HS-5 (cell line): ENCODE data around the gene SF3B2.

Source experiments
- DNase-seq: peaks from one replicate; pipeline ENCODE4 v3.0.0-alpha.2; 2012; ENCODE audit warnings: low read depth

The SF3B2 gene

DNA sequence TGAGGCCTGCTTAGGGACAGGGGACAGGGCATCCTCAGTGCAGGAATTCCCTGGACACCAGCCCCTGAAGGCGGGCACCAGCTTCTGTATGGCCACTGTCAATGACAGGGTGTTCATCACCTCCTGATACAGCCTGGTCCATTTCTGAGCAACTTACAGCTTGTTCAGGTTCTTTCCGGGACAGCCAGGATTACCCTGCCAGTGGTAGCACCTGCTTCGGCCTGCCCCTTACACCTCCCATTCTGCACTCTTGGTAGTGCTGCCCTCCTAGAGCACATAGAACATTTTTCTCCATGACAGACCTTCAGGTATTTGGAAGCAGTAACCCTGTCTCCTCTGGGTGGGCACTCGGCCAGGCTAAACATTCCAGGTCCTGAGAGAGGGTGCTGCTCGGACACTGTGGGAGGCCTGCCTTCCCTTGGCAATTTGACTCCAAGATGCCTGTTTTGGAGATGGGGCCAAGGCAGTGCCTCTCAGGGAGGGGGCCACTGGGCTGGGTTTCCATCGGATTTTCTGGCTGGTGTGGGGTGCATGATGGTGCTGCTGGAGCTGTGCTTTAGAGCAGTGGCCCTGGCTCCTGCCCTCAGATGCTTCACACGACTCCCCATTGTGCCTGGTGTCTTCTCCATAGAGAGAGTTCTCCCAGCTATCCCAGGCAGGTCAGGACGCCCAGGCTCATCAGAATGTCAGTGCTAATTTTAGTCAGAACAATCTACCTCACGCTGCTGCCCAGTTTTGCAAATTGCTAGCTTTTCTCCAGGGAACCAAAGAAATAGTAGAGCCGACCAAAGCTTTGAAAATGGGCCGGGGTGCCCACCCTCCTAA, 4.4 kb upstream of the SF3B2 start:
- DNase-seq: no peak

GRCh38 chr11:66048547-66049323, 3.4 kb upstream of the SF3B2 start, which contains the start of gene GAL3ST3:
Gene GAL3ST3 (minus strand): TSS chr11:66049161. CDS start chr11:66045415, 3,746 bp downstream.
- DNase-seq: no peak

DNA sequence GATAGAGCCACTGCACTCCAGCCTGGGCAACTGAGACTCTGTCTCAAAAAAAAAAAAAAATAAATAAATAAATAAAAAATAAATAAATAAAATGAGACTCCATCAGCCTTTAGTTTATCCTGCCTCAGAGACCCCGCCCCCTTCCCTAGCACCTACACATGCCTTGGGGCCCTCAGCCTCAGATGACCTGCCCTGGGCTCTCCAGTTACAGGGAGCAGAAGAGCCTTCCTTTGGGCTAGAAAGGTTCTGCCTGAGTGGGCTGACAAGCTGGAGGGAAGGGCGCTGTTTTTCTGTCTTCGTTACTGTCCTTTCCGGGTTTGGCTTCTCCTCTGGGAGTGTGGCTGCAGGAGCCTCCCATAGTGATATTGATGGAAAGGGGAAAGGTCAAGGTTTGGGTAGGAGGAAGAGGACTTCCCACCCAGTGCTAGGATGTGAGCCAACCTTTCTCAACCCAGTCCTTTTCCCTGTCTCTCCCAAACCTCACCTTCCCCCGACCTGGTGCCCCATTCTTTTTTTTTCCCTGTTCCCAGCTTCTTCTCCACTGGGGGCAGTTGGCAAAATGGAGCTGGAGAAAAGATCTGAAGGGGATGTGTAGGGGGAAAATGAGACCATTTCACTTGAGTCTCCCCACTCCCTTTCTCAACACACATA, 1.5 kb upstream of the SF3B2 start:
- DNase-seq: no peak

DNA sequence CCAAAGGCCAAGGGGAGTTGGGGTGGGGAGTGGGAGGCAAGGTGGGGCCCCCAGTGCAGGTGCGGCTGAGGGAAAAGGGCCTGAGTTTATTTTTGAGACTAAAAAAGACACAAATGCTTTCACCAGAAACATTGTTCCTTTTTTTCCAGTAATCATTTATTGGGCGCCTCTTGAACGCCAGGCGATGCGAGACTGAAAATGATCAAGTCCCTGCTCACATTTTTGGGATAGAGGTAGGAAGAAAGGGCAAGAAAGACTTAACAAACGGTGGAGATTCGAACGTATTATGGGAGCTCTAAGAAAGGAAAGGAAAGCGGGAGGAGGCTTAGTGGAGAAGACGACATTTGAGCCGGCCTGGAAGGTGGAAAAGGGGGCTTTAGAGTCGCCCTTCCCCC, 796 bp upstream of the SF3B2 start:
- DNase-seq: no peak

GRCh38 chr11:66052664-66052982, 459 bp downstream of the SF3B2 start:
- no peak for DNase-seq

GRCh38 chr11:66055021-66055420, 2.9 kb downstream of the SF3B2 start:
- no peak for DNase-seq

DNA sequence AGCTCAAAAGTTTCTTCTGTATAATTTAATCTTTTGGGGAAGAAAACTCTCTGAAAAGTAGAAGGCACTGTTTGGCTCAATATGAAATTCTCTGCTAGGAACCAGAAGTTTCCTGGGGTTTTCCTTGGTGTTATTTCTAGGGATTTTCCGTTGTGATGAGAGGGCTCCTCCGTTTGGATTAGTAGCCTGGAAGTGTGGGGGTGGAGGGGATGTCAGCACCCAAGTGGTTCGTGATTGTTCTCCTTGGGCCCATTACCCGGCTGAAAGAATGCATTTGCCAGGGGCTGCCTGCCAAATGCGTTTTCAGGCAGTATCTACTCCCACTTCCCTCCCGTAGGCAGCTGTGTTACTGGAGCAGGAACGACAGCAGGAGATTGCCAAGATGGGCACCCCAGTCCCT, 4.3 kb downstream of the SF3B2 start:
- DNase-seq: no peak

DNA sequence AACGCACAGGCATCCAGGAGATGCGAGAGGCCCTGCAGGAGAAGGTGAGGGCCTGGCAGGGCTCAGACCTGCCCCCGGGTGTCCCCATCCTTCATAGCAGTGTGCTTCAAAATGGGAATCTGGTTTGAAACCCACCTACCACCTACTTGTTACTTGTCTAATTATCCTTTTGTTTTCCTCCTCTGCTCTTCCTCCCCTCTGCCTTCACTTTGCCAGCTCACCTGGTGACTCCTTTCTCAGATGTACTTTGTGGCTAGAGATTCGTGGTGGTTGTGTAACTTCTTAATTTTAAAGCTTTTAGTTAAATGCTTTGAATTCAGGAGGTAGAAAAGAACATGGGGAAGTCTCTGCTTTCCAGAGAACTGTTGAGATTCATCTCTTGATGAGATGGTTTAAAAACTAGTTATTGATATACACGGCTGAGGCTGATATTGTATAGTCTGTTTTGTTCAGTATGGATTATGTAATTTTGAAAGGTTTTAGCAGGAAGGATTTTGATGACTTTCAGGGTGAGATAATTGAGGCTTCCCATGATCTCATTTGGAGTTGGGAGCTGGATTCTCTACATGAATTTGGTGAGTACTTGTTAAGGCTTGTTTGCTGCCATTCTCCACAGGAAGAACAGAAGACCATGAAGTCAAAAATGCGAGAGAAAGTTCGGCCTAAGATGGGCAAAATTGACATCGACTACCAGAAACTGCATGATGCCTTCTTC, 8.0 kb downstream of the SF3B2 start:
- DNase-seq: no peak

DNA sequence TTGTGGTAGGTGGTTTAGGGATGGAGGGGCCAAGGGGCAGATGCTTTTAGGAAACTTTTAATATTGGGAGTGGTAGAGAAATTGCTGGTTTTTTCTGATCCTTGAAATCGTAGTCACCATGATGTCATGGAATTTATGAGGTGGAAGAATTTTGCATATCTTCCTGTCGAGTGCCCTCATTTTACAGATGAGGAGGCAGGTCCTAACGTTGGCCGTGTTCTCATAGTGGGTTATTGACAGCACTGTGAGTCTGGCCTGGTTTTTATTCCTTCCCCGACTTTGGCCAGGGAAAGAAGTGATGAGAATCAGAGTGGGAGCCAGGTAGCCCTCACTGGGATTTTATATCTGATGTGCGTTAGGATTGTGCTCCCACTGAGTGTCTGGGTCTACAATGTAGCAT, 9.1 kb downstream of the SF3B2 start:
- DNase-seq: no peak

- no peak for DNase-seq
Observed at GRCh38 chr11:66062408-66062807, 10.2 kb downstream of the SF3B2 start.

GRCh38 chr11:66063900-66064299, 11.7 kb downstream of the SF3B2 start:
- DNase-seq: no peak

DNA sequence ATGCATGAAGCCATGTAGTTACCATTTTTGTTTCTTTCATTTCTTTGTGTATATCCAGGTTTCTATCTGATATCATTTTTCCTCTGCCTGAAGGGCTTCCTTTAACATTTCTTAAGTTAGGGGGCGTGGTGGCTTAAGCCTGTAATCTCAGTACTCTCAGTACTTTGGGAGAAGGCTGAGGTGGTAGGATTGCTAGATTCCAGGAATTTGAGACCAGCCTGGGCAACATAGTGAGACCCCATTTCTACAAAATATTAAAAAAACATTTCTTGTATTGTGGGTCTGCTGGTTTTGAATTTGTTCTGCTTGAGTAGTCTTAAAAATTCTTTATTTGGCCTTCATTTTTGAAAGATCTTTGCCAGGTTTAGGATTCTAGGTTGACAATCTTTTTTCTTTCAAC, 12.4 kb downstream of the SF3B2 start:
- no peak for DNase-seq

DNA sequence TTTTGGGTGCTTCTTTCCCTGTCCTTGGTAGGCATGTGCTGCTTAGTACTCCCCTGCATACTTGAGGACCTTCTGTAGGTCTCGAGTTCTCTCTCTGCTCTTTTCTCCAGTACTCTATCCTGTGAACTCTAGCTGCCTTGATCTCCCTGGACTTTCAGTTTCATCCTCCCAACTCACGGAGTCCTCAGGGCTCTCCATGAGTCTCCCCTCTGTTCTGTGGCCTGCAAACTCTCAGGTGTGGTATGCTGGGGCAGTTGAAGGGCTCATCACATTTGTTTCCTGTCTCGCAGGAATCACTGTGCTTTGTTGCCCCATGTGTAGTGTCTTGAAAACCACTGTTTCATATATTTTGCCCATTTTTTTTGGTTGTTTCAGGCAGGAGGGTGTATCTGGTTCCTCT, 14.6 kb downstream of the SF3B2 start:
- no peak for DNase-seq

- DNase-seq: no peak
Observed at GRCh38 chr11:66067640-66068039, 15.5 kb downstream of the SF3B2 start.

GRCh38 chr11:66068154-66068821, 16.1 kb downstream of the SF3B2 start:
- DNase-seq: no peak

DNA sequence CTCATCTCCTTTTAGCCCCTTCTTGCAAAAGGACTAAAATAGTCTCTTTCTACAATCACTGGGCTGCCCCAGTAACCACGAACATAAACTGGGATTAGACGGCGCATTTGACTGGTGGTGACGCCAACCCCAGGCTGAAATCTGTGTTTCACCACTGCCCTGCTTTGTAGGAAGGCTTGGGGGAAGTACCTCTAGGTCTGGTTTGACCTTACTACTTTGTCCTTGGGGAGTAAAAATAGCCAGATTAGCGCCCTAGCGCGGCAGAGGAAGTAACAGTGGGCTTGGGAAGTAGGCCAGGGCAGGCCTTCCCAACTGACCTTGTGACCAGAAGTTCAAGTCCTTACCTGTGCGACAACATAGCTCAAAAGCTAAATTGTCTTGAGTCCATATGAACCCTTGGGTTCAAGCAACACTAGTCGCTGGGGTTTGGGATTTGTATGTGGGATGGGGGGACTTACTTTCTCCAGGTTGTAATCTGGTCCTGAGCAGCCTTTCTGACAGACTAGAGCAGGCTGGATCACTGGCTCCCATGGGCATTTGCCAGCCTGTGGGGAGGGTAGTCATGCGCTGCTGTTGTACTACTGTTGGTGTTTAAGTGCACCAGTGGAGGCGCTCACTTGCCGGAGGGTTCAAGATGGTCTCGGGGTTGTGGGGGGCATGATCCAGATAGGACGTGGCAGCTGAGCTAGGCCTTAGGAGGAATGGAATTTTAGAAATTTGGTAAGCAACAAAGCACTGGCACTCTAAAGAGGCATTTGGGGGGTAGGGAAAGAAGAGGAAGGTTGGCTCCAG, 17.0 kb downstream of the SF3B2 start:
- no peak for DNase-seq

GRCh38 chr11:66069715-66070603, 17.8 kb downstream of the SF3B2 start, which contains the start of gene PACS1:
Gene PACS1 (plus strand): TSS chr11:66070272. CDS start chr11:66070487, 215 bp downstream.
- DNase-seq: no peak

- no peak for DNase-seq
Observed at GRCh38 chr11:66070604-66071380, 18.6 kb downstream of the SF3B2 start.

GRCh38 chr11:66071381-66071801, 19.2 kb downstream of the SF3B2 start:
- no peak for DNase-seq
